ENCODE data around the gene LTC4S. TPM values are rescaled to one million over a fixed set of nuclear protein-coding genes. Genes with fewer than 3 reads are reported as not detected.

LTC4S gene
- polyA plus RNA-seq, 1 donor from 2014 or later: 5.9 TPM

GRCh38 chr5:179816401-179816795 lies 22.6 kb downstream of the LTC4S start:
- TF ChIP-seq EP300 (conservative IDR thresholded peaks at IDR 0.05; ENCODE audit: poor library complexity, severe bottlenecking) (no peak), EZH2 (IDR thresholded peaks at IDR 0.05; ENCODE audit: borderline replicate concordance, insufficient read depth, low read length, poor library complexity, severe bottlenecking) (no peak), SMC3 (conservative IDR thresholded peaks at IDR 0.05; ENCODE audit: poor library complexity) (no peak), RAD21 (conservative IDR thresholded peaks at IDR 0.05) (no peak), POLR2AphosphoS5 (IDR thresholded peaks at IDR 0.05) (no peak), TAF1 (IDR thresholded peaks at IDR 0.05; ENCODE audit: low read depth) (no peak), MXI1 (conservative IDR thresholded peaks at IDR 0.05; ENCODE audit: poor library complexity, severe bottlenecking) (no peak), CTCF (IDR thresholded peaks at IDR 0.05; ENCODE audit: poor library complexity, severe bottlenecking) (no peak), REST (IDR thresholded peaks at IDR 0.05; ENCODE audit: borderline replicate concordance) (no peak)
- Histone ChIP-seq H3F3A (ENCODE audit: insufficient read depth, low read length, poor library complexity, severe bottlenecking) (no peaks in the 10 kb centered on the region), H3K9ac (ENCODE audit: low read length) (no peak overlapping the region), H3K27me3 (ENCODE audit: insufficient read depth, low read depth, low read length) (peaks cover 4% of the 10 kb centered on the region), H3K36me3 (ENCODE audit: insufficient read depth, low read length) (no peaks in the 10 kb centered on the region), H3K79me2 (replicated peaks; ENCODE audit: insufficient read depth, low read length) (no peaks in the 10 kb centered on the region), H3K4me3 (ENCODE audit: low read length) (no peak overlapping the region), H2AFZ (ENCODE audit: low read depth, low read length) (no peak overlapping the region), H4K20me1 (ENCODE audit: insufficient read depth) (no peaks in the 10 kb centered on the region), H3K9me2 (ENCODE audit: insufficient read depth, low read length) (no peaks in the 10 kb centered on the region), H3K4me2 (ENCODE audit: low read length) (no peak overlapping the region), H3K9me3 (ENCODE audit: low read length) (no peaks in the 10 kb centered on the region), H3K27ac (ENCODE audit: low read length) (no peak overlapping the region)

- Histone ChIP-seq H3K4me2 (ENCODE audit: low read length) (no peak overlapping the region), H3K27me3 (ENCODE audit: insufficient read depth, low read depth, low read length) (peaks cover 4% of the 10 kb centered on the region), H3K36me3 (ENCODE audit: insufficient read depth, low read length) (no peaks in the 10 kb centered on the region), H3K9ac (ENCODE audit: low read length) (no peak overlapping the region), H3K27ac (ENCODE audit: low read length) (no peak overlapping the region), H2AFZ (ENCODE audit: low read depth, low read length) (no peak overlapping the region), H3K9me2 (ENCODE audit: insufficient read depth, low read length) (no peaks in the 10 kb centered on the region), H4K20me1 (ENCODE audit: insufficient read depth) (no peaks in the 10 kb centered on the region), H3K4me3 (ENCODE audit: low read length) (no peak overlapping the region), H3K79me2 (replicated peaks; ENCODE audit: insufficient read depth, low read length) (peaks cover 5% of the 10 kb centered on the region), H3K9me3 (ENCODE audit: low read length) (no peaks in the 10 kb centered on the region), H3F3A (ENCODE audit: insufficient read depth, low read length, poor library complexity, severe bottlenecking) (no peaks in the 10 kb centered on the region)
- TF ChIP-seq EP300 (conservative IDR thresholded peaks at IDR 0.05; ENCODE audit: poor library complexity, severe bottlenecking) (no peak), SMC3 (conservative IDR thresholded peaks at IDR 0.05; ENCODE audit: poor library complexity) (no peak)
Observed at GRCh38 chr5:179816796-179817469, 23.1 kb downstream of the LTC4S start.

All from neural cell (in vitro differentiated cells).